Inferior parietal cortex (tissue), 1 donor: ENCODE results near the gene NT5M.

ENCODE experiments used
- DNase-seq: peaks from one replicate; pipeline ENCODE4 v3.0.0-alpha.2; 2016; ENCODE audit errors: extremely low spot score

Gene NT5M

GRCh38 chr17:17395246-17395802 lies 92.2 kb downstream of the NT5M start:
- DNase-seq: no peak

GRCh38 chr17:17395885-17396284 lies 92.7 kb downstream of the NT5M start:
- DNase-seq: no peak
